Colonic mucosa (tissue), 4 donors: ENCODE data around the gene CCL25. TPM values are rescaled to one million over a fixed set of nuclear protein-coding genes. Genes with fewer than 3 reads are reported as not detected.
"Not testable (repeated sequence)": the region's sequence is repeated elsewhere in the genome, so short reads cannot be mapped to it uniquely, and the experiment has no call there.

Experiments used
- DNase-seq: peaks from one replicate; pipeline ENCODE4 v3.0.0-alpha.2; 2020
- H3K27ac ChIP-seq: fragments of 200-600 bp; one replicate; pipeline ENCODE4 v1.8.0; 2021
- H3K27me3 ChIP-seq: fragments of 200-600 bp; one replicate; pipeline ENCODE4 v1.8.0; 2021
- H3K36me3 ChIP-seq: fragments of 200-600 bp; one replicate; pipeline ENCODE4 v1.8.0; 2021
- H3K4me1 ChIP-seq: fragments of 200-600 bp; one replicate; pipeline ENCODE4 v1.8.0; 2021; ENCODE audit warnings: mild to moderate bottlenecking
- H3K4me3 ChIP-seq: fragments of 200-600 bp; one replicate; pipeline ENCODE4 v1.8.0; 2021
- H3K9ac ChIP-seq, 2 donors: one replicate each; pipeline ENCODE4 v1.7.0; 2013; ENCODE audit warnings: control low read depth in 2 of 2, low read depth in 2 of 2, low read length in 2 of 2
- H3K9me3 ChIP-seq: fragments of 200-600 bp; one replicate; pipeline ENCODE4 v1.8.0; 2021
- intact Hi-C: fragments of 100-400 bp; cut with DNase I; formaldehyde crosslinking; loops from one replicate; pipeline ENCODE4 v1.14.1; 2022
- total RNA-seq, 2 donors: library from RNA; stranded (reverse); fragmentation: NEBNext Ultra II Directional in 1 of 2; extraction: Animal tissue kit (Norgen Biotek cat#: 25700) in 1 of 2; gene quantifications; one replicate each; pipeline ENCODE4 v1.2.1, GENCODE V29; 2021
- TF ChIP-seq, protein P1 (sequence below): fragments of 200-600 bp; IDR thresholded peaks from one replicate; pipeline ENCODE4 v1.8.0; 2022; ENCODE audit warnings: antibody characterized with exemption, mild to moderate bottlenecking
- donor health status: healthy.
- donor health status: DM: no; HTN: no; CAD: no.
- donor health status: DM: no; HTN: no; CAD: no.

CCL25 gene
- total RNA-seq, 2 donors from 2014 or later: not detected

DNA sequence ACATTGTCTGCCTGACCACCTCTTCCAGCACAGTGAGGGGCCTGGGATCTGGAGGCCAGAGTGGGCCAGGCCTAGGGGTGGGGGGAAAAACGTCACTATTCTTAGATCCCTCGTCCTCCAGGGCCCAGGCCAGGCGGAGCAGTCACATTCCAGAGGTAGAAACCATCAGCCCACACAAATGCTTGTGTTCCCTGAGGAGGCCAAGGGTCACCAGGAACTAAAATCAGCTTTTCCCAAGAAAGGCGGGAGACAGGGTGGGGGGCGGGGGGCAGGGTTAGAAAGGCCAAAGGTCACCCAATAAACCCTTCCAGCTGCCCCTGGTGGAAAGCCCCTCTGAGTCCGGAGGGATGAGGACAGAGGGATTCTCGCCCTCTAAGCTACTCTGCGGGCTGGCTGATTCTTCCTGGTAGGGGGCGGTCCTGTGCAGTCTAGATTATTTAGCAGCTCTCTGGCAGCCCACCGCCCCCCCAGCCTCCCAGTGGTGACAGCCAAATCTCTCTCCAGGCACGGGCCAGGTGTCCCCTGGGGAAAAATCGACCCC is 23.5 kb upstream of the CCL25 start:
- H3K9me3 ChIP-seq: no peaks in the 10 kb centered on the region
- no peaks in the 10 kb centered on the region for H3K4me1 ChIP-seq
- TF ChIP-seq, protein P1, sequence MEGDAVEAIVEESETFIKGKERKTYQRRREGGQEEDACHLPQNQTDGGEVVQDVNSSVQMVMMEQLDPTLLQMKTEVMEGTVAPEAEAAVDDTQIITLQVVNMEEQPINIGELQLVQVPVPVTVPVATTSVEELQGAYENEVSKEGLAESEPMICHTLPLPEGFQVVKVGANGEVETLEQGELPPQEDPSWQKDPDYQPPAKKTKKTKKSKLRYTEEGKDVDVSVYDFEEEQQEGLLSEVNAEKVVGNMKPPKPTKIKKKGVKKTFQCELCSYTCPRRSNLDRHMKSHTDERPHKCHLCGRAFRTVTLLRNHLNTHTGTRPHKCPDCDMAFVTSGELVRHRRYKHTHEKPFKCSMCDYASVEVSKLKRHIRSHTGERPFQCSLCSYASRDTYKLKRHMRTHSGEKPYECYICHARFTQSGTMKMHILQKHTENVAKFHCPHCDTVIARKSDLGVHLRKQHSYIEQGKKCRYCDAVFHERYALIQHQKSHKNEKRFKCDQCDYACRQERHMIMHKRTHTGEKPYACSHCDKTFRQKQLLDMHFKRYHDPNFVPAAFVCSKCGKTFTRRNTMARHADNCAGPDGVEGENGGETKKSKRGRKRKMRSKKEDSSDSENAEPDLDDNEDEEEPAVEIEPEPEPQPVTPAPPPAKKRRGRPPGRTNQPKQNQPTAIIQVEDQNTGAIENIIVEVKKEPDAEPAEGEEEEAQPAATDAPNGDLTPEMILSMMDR: no peak
- no peaks in the 10 kb centered on the region for H3K27me3 ChIP-seq
- no peak for DNase-seq
- H3K4me3 ChIP-seq: no peak overlapping the region
- intact Hi-C loops: no loop called here
- H3K9ac ChIP-seq: no peak overlapping the region
- no peaks in the 10 kb centered on the region for H3K36me3 ChIP-seq
- no peak overlapping the region for H3K27ac ChIP-seq

DNA sequence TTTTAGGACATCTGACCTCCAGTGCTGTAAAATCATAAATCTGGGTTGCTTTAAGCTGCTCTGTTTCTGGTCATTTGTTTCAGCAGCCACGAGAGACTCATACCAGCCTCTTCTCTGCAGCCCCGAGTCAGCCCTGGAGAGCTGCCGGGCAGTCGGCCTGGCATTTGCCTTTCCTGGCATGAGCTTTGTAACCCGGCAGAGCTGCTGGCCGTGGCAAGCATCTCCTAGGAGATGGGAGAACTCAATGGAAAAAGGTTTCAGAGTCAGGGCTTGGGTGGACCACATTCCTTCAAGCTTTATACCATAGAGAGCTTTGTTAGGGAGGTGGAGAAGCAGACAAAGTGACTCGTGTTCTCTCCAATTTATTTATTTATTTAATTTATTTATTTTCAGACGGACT is 21.6 kb upstream of the CCL25 start:
- Histone ChIP-seq H3K9ac (no peak overlapping the region), H3K9me3 (no peaks in the 10 kb centered on the region), H3K27ac (no peak overlapping the region), H3K36me3 (no peaks in the 10 kb centered on the region), H3K27me3 (no peaks in the 10 kb centered on the region), H3K4me1 (no peaks in the 10 kb centered on the region), H3K4me3 (no peak overlapping the region)
- TF ChIP-seq, protein P1: no peak
- DNase-seq: no peak
- intact Hi-C loops: no loop called here

DNA sequence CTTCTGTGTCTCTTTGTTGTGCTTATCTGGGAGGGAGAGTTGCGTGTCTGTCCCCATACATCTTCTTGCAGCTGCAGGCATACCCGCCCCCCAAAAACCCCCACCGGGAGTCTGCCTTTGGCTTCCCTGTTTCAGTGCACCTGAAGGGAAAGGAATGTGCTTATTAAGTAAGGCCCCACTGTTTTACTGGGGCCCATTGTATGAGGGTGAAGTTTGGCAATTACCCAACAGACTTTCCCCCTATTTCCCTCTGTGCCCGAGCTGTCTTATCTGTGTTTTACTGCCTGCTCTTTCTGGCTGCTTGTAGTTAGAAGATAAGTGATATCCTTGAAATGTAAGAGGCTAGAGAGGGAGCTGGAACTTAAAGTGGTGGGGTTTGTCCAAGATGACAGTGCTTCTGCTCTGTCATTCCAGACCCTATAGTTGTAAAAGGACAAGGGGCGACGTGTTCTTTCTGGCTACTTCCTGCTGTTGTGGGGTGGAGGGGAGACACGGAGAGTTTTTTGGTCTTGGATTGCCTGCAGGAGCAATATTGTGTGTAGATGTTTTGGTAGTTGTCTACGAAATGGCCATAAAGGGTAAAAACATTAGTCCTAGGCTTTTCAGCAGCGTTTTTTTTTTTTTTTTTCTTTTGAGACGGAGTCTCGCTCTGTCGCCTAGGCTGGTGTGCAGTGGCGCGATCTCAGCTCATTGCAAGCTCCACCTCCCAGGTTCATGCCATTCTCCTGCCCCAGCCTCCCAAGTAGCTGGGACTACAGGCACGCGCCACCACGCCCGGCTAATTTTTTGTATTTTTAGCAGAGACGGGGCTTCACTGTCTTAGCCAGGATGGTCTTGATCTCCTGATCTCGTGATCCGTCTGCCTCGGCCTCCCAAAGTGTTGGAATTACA is 19.0 kb upstream of the CCL25 start:
- H3K27me3 ChIP-seq, H3K4me1 ChIP-seq, H3K9me3 ChIP-seq, H3K36me3 ChIP-seq, intact Hi-C loops, DNase-seq, H3K9ac ChIP-seq, H3K27ac ChIP-seq, H3K4me3 ChIP-seq: not testable (repeated sequence)

DNA sequence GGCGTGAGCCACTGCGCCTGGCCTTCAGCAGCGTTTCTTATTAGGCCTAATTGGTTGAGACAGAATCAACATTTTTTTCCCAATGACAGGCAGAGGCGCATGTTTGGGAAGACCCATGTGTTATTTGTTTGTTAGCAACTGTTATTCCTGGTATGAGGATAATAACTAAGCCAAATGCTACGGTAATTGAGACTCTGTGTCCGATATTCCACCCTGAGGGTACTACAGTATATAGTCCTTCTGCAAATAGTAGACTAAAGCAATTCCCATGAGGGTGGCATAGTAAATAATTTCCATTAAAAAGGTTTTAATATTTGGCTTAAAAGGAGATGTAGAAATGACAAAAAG is 18.4 kb upstream of the CCL25 start:
- intact Hi-C loops: no loop called here
- Histone ChIP-seq H3K27me3 (no peaks in the 10 kb centered on the region), H3K4me1 (no peaks in the 10 kb centered on the region), H3K27ac (no peak overlapping the region), H3K4me3 (no peak overlapping the region), H3K9ac (no peak overlapping the region), H3K9me3 (no peaks in the 10 kb centered on the region), H3K36me3 (no peaks in the 10 kb centered on the region)
- TF ChIP-seq, protein P1: no peak
- no peak for DNase-seq

DNA sequence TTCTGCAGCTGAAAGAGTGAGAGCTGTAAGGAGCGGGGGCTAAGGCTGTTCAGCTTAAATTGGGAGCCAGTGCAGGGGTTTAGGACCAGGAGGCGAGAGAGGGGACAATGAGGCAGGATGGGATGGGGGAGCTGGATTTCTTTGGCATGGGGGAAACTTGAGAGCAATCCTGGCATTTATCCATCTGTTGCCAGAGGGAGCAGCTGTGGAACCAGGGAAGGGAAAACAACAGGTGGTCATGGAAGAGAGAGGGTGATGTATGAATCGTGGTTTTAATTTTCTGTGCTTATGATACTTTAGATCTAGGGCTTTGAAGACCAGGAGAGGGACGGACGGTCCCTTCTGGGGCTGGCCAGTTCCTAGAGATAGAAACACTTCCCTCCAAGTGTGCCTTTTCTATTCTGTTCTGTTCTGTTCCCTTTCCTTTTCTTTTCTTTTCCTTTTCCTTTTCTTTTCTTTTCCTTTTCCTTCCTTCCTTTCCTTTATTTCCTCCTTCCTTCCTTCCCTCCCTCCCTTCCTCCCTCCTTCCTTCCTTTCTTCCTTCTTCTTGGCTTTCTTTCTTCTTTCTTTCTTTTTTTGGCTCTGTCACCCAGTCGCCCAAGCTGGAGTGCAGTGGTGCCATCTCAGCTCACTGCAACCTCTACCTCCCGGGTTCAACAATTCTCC is 16.0 kb upstream of the CCL25 start:
- Histone ChIP-seq H3K36me3 (no peaks in the 10 kb centered on the region), H3K4me1 (no peaks in the 10 kb centered on the region), H3K27me3 (no peaks in the 10 kb centered on the region), H3K9me3 (no peaks in the 10 kb centered on the region), H3K27ac (no peak overlapping the region), H3K9ac (no peak overlapping the region), H3K4me3 (no peak overlapping the region)
- DNase-seq: no peak
- intact Hi-C loops: no loop called here
- TF ChIP-seq, protein P1: no peak

DNA sequence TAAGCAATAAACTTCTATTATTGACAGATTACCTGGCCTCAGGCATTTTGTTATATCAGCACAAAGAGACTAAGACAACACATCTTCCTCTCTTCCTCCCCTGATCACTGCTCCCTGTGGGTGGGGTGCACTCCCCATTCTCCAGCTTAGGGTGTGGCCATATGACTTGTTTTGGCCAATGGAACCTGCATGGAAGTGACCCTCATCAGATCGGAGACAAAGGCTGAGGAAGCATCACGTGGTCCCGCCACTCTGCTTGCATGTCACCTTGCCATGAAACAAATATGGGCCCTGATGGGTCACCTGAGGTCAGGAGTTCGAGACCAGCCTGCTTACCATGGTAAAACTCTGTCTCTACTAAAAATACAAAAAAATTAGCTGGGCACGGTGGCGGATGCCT is 13.7 kb upstream of the CCL25 start:
- Histone ChIP-seq H3K9ac (no peak overlapping the region), H3K27ac (no peak overlapping the region), H3K9me3 (no peaks in the 10 kb centered on the region)

More for the DNA sequence above, 13.7 kb upstream of the CCL25 start:
- no peaks in the 10 kb centered on the region for H3K4me1 ChIP-seq
- H3K4me3 ChIP-seq: no peak overlapping the region
- intact Hi-C loops: no loop called here
- H3K36me3 ChIP-seq: no peaks in the 10 kb centered on the region
- H3K27me3 ChIP-seq: no peaks in the 10 kb centered on the region
- TF ChIP-seq, protein P1: no peak
- DNase-seq: no peak
